Fibroblast of pulmonary artery (primary cell): ENCODE measurements around the gene GAS2L2.
A peak's percentile ranks its signal among the peaks of the same experiment; 100 is the strongest.
"Not testable (repeated sequence)": the region's sequence is repeated elsewhere in the genome, so short reads cannot be mapped to it uniquely, and the experiment has no call there.

Experiments used
- DNase-seq: peaks from one replicate; pipeline ENCODE4 v3.0.0-alpha.2; 2010; ENCODE audit warnings: low read depth
- H3K4me3 ChIP-seq: replicated peaks from 2 replicates; pipeline ENCODE4 v1.5.1; 2011; ENCODE audit warnings: low read depth, mild to moderate bottlenecking, control low read depth, low read length, moderate library complexity
- TF ChIP-seq, protein P1 (sequence below): IDR thresholded peaks from 2 replicates; pipeline ENCODE4 v1.5.1; 2011; ENCODE audit warnings: mild to moderate bottlenecking, control low read depth, low read length, inconsistent platforms; ENCODE audit errors: missing control alignments

The GAS2L2 gene

DNA sequence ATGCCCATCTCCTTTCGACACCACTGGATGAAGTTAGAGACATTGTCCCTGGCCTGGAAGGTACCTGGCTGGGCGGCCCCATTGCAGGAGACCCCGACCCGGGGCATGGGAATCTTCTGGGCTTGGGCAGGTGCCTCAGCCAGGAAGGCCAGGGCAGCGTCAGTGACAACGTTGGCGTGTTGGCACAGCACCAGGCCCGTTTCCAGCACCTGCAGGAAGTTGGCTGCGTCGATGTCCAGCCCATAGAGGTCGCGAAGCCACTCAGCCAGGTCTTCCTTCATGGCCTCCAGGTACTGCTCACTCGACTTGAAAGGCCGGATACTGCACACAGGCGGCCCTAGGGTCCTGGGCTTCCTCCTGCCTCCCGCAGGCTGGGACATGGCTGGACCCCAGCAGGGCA, 568 bp downstream of the GAS2L2 start:
- TF ChIP-seq, protein P1, sequence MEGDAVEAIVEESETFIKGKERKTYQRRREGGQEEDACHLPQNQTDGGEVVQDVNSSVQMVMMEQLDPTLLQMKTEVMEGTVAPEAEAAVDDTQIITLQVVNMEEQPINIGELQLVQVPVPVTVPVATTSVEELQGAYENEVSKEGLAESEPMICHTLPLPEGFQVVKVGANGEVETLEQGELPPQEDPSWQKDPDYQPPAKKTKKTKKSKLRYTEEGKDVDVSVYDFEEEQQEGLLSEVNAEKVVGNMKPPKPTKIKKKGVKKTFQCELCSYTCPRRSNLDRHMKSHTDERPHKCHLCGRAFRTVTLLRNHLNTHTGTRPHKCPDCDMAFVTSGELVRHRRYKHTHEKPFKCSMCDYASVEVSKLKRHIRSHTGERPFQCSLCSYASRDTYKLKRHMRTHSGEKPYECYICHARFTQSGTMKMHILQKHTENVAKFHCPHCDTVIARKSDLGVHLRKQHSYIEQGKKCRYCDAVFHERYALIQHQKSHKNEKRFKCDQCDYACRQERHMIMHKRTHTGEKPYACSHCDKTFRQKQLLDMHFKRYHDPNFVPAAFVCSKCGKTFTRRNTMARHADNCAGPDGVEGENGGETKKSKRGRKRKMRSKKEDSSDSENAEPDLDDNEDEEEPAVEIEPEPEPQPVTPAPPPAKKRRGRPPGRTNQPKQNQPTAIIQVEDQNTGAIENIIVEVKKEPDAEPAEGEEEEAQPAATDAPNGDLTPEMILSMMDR = no peak
- H3K4me3 ChIP-seq = no peak overlapping the region
- no peak for DNase-seq

DNA sequence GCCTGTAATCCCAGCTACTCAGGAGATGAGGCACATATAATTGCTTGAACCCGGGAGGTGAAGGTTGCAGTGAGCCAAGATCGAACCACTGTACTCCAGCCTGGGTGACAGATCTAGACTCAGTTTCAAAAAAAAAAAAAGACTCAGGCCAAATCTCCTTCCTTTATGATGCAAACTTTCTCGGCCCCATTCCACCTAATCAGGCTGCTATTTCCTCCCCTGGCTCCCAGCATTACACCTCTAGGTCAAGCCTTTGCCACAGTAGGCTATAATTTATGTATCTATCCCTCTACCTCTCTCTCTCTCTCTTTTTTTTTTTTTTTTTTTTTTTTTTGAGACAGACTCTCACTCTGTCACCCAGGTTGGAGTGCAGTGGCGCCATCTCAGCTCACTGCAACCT, 1.5 kb downstream of the GAS2L2 start:
- not testable (repeated sequence) for H3K4me3 ChIP-seq
- DNase-seq = peak; percentile 61

DNA sequence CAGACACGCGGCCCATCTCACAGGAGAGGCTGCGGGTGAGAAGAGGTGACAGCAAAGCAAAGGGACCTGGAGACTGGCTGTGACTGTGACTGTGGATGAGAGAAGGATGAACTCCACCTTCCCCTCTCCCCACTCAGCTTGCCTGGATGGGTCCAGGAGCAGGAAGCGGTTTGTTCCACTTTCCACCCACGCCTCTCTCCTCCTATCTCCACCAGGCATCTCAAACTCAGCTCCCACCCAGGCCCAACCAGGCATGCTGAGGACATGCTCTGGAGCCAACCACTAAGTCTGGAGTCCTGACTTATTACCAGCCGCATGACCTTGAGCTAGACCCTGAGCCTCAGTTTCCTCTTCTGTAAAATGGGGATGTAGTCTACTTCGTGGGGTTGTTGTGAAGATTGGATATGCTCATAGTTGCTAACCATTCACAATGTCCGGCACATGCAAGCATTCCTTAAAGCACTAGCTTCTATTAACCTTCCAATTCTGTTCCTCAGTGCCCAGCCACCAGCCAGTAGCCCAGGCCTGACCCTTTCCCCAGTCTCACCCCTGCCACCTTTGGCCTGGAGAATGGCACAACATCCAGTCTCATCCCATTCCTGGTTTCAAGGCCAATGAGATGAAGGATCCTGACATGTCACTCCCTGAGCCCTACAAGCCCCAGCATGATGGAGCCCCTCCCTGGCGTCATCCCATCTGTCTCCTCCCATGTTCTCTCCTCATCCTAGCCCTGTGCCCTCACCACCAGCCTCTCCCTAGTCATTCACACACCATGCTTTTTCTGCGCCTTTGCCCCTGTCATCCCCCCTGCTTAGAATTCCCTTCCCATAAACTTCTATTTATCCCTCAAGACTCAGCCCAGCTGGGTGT, 2.3 kb downstream of the GAS2L2 start:
- DNase-seq = no peak
- no peak overlapping the region for H3K4me3 ChIP-seq
- TF ChIP-seq, protein P1 = no peak

DNA sequence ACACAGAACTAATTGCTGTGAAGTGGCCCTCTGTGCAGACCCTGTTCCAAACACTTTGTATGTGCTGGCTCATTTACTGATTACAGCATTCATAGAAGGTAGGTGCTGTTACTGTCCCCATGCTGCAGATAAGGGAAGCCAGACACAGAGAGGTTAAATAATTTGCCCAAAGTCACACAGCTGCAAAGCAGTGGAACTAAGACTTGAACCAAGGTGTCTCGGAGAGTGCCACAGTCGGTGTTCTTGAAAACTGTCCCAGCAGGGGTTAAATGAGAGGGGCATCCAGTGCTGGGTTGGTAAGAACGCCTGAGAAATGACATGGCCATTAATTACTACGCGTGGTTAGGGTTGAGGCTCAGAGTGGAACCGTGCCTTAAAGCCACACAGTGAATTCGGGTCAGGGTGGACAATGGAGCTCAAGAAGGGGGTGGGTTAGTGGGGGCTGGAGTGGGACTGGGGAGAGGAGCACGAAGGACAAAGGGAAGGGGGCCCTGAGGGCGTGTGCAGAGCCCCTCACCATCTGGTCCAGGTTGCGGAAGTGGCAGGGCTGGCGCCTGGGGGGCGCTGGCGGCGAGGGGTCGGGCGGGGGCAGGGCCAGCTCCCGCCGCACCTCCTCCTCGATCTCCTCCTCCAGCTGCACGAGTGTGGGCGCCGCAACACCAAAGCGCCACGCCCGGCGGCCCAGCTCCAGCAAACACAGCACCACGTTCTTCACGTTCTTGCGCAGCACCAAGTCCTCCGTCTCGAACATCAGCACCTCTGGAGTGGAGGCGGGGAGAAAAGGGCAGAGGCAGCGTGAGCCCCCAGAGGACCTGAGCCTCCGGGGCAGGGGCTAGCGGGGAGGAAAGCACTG, 3.3 kb downstream of the GAS2L2 start:
- DNase-seq = peak; percentile 36
- TF ChIP-seq, protein P1 = no peak
- no peak overlapping the region for H3K4me3 ChIP-seq

DNA sequence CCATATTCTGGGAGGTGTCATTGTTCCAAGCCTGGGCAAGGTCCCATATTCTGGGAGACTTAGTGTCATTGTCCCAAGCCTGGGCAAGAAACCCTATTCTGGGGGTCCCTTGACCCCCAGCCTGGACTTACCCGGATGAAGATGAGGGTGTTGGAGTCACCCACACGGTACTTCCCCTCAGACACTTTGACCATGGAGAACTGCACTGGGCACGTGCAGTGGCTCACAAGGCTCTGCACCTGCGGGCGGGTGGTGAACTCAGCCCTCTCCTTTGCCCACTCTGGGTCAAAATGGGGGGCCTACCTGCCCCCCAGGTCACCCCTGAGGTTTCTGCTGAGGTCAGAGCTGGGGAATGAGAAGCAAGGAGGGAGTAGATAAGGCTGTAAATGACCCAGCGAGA, 4.1 kb downstream of the GAS2L2 start:
- no peak for DNase-seq
- H3K4me3 ChIP-seq = no peak overlapping the region
- TF ChIP-seq, protein P1 = no peak

DNA sequence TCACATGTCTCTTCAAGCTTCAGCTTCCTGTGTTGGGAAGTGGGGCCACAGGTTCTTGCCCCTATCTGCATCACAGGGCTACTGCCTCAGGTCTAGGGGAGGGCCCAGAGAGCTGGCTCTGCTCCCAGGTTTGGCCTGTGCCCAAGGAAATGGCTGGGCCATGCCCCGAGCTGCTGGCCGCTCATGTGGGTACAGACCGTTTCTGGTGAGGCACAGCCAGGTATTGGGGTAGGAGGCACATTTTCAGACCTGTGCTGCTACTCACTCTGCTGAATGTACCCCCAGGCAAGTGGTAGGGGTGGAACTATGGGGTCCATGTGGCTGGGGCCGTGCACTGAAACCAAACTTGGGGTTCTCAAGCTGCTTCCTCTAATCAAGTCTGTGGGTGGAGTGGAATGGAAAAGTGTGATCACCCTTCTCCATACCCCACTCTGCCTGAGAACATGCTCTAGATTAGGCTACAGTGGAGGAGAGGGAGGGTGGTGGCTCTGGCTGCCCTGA, 4.6 kb downstream of the GAS2L2 start:
- H3K4me3 ChIP-seq = no peak overlapping the region
- no peak for DNase-seq
- TF ChIP-seq, protein P1 = no peak

DNA sequence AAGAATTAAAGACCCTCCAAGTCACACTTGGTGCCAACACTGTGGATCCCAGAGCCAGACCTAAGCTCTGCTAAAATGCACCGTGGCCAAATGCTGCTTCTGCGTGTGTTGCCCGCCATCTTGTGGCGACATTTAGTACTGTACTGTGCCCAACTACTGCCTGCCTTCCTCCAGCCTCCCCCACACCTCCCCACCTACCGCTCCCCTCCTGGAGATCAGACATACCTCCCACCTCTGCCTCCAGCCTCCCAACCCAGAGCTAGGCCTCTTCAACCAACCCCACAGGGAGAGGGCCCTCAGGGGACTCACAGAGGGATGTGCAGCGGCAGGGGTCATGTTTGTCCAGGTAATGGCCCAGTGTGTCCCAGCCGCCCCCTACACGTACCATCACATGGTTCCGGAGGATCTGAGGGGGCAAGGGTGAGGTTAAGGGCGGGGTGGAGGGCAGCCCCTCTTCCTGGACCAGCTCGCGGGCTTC, 5.5 kb downstream of the GAS2L2 start:
- peak; percentile 88 for DNase-seq
- TF ChIP-seq, protein P1 = peak; percentile 81
- no peak overlapping the region for H3K4me3 ChIP-seq
